SHP77 treated with DMSO at 0.1 percent for 48 hours (cell line): Measurements from ENCODE around the gene S100A9.

Source experiments
- DNase-seq: peaks from one replicate; lab custom pipeline; 2025; lab: John Stamatoyannopoulos, UW

The S100A9 gene

DNA sequence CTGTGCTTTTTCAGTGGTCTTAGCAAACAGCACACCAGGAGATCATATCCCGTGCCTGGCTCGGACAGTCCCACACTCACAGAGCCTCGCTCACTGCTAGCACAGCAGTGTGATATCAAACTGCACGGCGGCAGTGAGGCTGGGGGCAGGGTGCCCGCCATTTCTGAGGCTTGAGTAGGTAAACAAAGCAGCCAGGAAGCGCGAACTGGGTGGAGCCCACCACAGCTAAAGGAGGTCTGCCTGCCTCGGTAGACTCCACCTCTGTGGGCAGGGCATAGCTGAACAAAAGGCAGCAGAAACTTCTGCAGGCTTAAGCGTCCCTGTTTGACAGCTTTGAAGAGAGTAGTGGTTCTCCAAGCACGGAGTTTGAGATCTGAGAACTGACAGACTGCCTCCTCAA lies 49.6 kb downstream of the S100A9 start:
- DNase-seq: peak; percentile 17
